Measurements from ENCODE around the gene WBP11. TPM values are rescaled to one million over a fixed set of nuclear protein-coding genes. Genes with fewer than 3 reads are reported as not detected.

Gene WBP11
- total and polyA plus RNA-seq, 9 of the 15 experiments (the other 6 are each of a cell fraction or from before 2014, with no cell fraction given): 7.7 to 60.8 (median 24.6) TPM

DNA sequence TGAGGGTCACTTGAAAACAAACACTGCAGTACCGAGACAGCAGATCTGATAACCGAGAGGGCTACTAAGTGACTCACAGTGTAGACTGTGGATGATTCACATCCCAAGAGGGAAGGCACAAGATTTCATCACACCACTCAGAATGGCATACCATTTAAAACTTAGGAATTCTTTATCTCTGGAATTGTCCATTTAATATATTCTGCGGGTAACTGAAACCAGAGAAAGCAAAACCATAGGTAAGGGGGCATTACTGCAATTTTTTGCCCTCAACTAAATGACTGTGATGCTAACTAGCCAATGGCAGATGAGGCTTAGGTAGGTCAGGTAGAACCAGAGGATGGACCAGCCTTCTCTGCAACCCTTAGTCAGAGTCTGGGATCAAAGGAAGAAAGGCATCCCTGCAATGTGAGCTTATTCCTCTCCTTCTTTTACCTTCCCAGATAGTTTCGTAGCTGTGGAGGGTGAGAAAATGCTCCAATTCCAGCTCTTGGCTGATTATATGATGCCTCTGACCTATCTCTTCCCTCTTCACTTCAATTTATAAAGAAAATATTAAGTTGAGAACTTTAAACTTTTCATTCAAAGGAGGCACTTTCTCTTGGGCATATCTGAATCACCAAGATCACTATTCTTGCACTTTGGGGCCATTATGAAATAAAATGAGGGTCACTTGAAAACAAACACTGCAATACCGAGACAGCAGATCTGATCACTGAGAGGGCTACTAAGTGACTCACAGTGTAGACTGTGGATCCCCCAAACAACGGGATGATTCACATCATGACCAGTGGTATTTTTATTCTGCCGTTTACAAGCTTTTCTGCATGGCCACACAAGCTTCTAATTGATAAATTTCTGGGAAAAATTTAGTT lies 33.3 kb upstream of the WBP11 start (continued):
- TF ChIP-seq ETV5 (CRISPR knock-in tag; IDR thresholded peaks at IDR 0.05; ENCODE audit: low read depth) (no peak), PHF21A (IDR thresholded peaks at IDR 0.05; ENCODE audit: borderline replicate concordance, low read depth) (no peak), MXI1 (IDR thresholded peaks at IDR 0.05; ENCODE audit: low read depth, low read length) (no peak), HNRNPK (IDR thresholded peaks at IDR 0.05; ENCODE audit: low read depth, low read length, poor library complexity, severe bottlenecking) (no peak), KDM5B (IDR thresholded peaks at IDR 0.05; ENCODE audit: insufficient replicate concordance, low read depth, low read length) (no peak), RAD51 (IDR thresholded peaks at IDR 0.05; ENCODE audit: borderline replicate concordance, low read depth) (no peak), SMAD4 (CRISPR knock-in tag; conservative IDR thresholded peaks at IDR 0.05) (no peak), DPF2 (IDR thresholded peaks at IDR 0.05) (peak; percentile 65), TOE1 (IDR thresholded peaks at IDR 0.05; ENCODE audit: borderline replicate concordance) (no peak), TOE1 (CRISPR knock-in tag; IDR thresholded peaks at IDR 0.05; ENCODE audit: borderline replicate concordance, low read depth) (no peak), SMARCE1 (IDR thresholded peaks at IDR 0.05) (peak; percentile 80), TSC22D4 (tag; IDR thresholded peaks at IDR 0.05) (no peak), CEBPG (CRISPR knock-in tag; IDR thresholded peaks at IDR 0.05) (no peak), CEBPG (tag; conservative IDR thresholded peaks at IDR 0.05 in 1 of 2, IDR thresholded peaks at IDR 0.05 in 1 of 2) (peak in 1 of 2 experiments; percentile 87; a peak in 3 of 4 replicates), JUN (IDR thresholded peaks at IDR 0.05; ENCODE audit: borderline replicate concordance, low read depth, low read length) (peak; percentile 69; the same call in 1 of the 2 replicates), JUN (CRISPR knock-in tag; IDR thresholded peaks at IDR 0.05; ENCODE audit: borderline replicate concordance) (no peak), CBX8 (IDR thresholded peaks at IDR 0.05; ENCODE audit: borderline replicate concordance, extremely low read depth, low read depth, low read length, poor library complexity, severe bottlenecking) (no peak), ZNF354B (CRISPR knock-in tag; IDR thresholded peaks at IDR 0.05) (no peak), TFAM (CRISPR knock-in tag; conservative IDR thresholded peaks at IDR 0.05) (no peak), CREB3 (tag; conservative IDR thresholded peaks at IDR 0.05; ENCODE audit: low read depth) (no peak), RNF2 (IDR thresholded peaks at IDR 0.05) (no peak), NR2C2 (CRISPR knock-in tag; IDR thresholded peaks at IDR 0.05) (no peak), NR2C2 (tag; IDR thresholded peaks at IDR 0.05) (no peak), TBP (optimal IDR thresholded peaks at IDR 0.05; ENCODE audit: low read depth, low read length) (no peak), MLX (CRISPR knock-in tag; conservative IDR thresholded peaks at IDR 0.05) (no peak), MEIS2 (IDR thresholded peaks at IDR 0.05; ENCODE audit: partially characterized antibody) (peak; percentile 7)
- TF ChIP-seq, protein P1, sequence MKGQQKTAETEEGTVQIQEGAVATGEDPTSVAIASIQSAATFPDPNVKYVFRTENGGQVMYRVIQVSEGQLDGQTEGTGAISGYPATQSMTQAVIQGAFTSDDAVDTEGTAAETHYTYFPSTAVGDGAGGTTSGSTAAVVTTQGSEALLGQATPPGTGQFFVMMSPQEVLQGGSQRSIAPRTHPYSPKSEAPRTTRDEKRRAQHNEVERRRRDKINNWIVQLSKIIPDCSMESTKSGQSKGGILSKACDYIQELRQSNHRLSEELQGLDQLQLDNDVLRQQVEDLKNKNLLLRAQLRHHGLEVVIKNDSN (CRISPR knock-in tag; IDR thresholded peaks at IDR 0.05): no peak
